Type B pancreatic cell (in vitro differentiated cells): Measurements from ENCODE around the gene PLEKHG4B. TPM values are rescaled to one million over a fixed set of nuclear protein-coding genes. Genes with fewer than 3 reads are reported as not detected.

ENCODE experiments used
- DNase-seq: peaks from one replicate; pipeline ENCODE4 v3.0.0; 2021; ENCODE audit warnings: mixed read lengths; ENCODE audit not compliant: unreplicated experiment; ENCODE audit errors: extremely low spot score
- H3K27ac Mint-ChIP-seq: 2 replicates; pipeline ENCODE4 v1.8.0; 2021; ENCODE audit warnings: mild to moderate bottlenecking, mixed read lengths
- H3K27me3 Mint-ChIP-seq: 2 replicates; pipeline ENCODE4 v1.8.0; 2021; ENCODE audit warnings: mixed read lengths
- H3K36me3 Mint-ChIP-seq: 2 replicates; pipeline ENCODE4 v1.8.0; 2021; ENCODE audit warnings: mixed read lengths
- H3K4me1 Mint-ChIP-seq: one replicate; pipeline ENCODE4 v1.8.0; 2021; ENCODE audit warnings: mixed read lengths; ENCODE audit not compliant: unreplicated experiment
- H3K4me3 Mint-ChIP-seq: 2 replicates; pipeline ENCODE4 v1.8.0; 2021; ENCODE audit warnings: mild to moderate bottlenecking, mixed read lengths
- H3K9me3 Mint-ChIP-seq: 2 replicates; pipeline ENCODE4 v1.8.0; 2021; ENCODE audit warnings: mixed read lengths
- total RNA-seq: library from RNA; stranded (reverse); gene quantifications from 2 replicates; pipeline ENCODE4 v1.2.1, GENCODE V29; 2021; ENCODE audit warnings: low replicate concordance
- TF ChIP-seq, protein P1 (sequence below): fragments of 200-600 bp; sonication (generic); conservative IDR thresholded peaks from 2 replicates; pipeline ENCODE4 v1.5.0; 2021; ENCODE audit warnings: antibody characterized with exemption, mild to moderate bottlenecking

Gene PLEKHG4B
- total RNA-seq, 1 donor from 2014 or later: 32.8 TPM

- Mint-ChIP-seq H3K27ac (no peak overlapping the region), H3K27me3 (no peaks in the 10 kb centered on the region), H3K4me1 (peaks cover 16% of the 10 kb centered on the region), H3K9me3 (no peaks in the 10 kb centered on the region), H3K4me3 (peak overlapping the region; percentile 47), H3K36me3 (no peaks in the 10 kb centered on the region)
- TF ChIP-seq, protein P1, sequence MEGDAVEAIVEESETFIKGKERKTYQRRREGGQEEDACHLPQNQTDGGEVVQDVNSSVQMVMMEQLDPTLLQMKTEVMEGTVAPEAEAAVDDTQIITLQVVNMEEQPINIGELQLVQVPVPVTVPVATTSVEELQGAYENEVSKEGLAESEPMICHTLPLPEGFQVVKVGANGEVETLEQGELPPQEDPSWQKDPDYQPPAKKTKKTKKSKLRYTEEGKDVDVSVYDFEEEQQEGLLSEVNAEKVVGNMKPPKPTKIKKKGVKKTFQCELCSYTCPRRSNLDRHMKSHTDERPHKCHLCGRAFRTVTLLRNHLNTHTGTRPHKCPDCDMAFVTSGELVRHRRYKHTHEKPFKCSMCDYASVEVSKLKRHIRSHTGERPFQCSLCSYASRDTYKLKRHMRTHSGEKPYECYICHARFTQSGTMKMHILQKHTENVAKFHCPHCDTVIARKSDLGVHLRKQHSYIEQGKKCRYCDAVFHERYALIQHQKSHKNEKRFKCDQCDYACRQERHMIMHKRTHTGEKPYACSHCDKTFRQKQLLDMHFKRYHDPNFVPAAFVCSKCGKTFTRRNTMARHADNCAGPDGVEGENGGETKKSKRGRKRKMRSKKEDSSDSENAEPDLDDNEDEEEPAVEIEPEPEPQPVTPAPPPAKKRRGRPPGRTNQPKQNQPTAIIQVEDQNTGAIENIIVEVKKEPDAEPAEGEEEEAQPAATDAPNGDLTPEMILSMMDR: peak; percentile 92
- peak; percentile 90 for DNase-seq
These were observed 96.8 kb downstream of the PLEKHG4B start for GRCh38 chr5:188488-189481.

- Mint-ChIP-seq H3K4me3 (no peak overlapping the region), H3K27me3 (no peaks in the 10 kb centered on the region), H3K36me3 (no peaks in the 10 kb centered on the region), H3K27ac (no peak overlapping the region), H3K4me1 (peaks cover 16% of the 10 kb centered on the region), H3K9me3 (no peaks in the 10 kb centered on the region)
- TF ChIP-seq, protein P1: no peak
- DNase-seq: no peak
These were observed 97.5 kb downstream of the PLEKHG4B start for GRCh38 chr5:189486-189885.

GRCh38 chr5:189976-190365 is 98.0 kb downstream of the PLEKHG4B start:
- Mint-ChIP-seq H3K9me3 (no peaks in the 10 kb centered on the region), H3K4me3 (no peak overlapping the region), H3K27me3 (no peaks in the 10 kb centered on the region), H3K27ac (no peak overlapping the region), H3K4me1 (peaks cover 13% of the 10 kb centered on the region), H3K36me3 (no peaks in the 10 kb centered on the region)
- no peak for DNase-seq
- TF ChIP-seq, protein P1: no peak

GRCh38 chr5:190366-191035 is 98.5 kb downstream of the PLEKHG4B start:
- H3K27me3 Mint-ChIP-seq: no peaks in the 10 kb centered on the region
- peaks cover 12% of the 10 kb centered on the region for H3K4me1 Mint-ChIP-seq
- no peak for DNase-seq
- no peak overlapping the region for H3K4me3 Mint-ChIP-seq
- H3K36me3 Mint-ChIP-seq: no peaks in the 10 kb centered on the region
- H3K9me3 Mint-ChIP-seq: no peaks in the 10 kb centered on the region
- TF ChIP-seq, protein P1: no peak
- no peak overlapping the region for H3K27ac Mint-ChIP-seq

DNA sequence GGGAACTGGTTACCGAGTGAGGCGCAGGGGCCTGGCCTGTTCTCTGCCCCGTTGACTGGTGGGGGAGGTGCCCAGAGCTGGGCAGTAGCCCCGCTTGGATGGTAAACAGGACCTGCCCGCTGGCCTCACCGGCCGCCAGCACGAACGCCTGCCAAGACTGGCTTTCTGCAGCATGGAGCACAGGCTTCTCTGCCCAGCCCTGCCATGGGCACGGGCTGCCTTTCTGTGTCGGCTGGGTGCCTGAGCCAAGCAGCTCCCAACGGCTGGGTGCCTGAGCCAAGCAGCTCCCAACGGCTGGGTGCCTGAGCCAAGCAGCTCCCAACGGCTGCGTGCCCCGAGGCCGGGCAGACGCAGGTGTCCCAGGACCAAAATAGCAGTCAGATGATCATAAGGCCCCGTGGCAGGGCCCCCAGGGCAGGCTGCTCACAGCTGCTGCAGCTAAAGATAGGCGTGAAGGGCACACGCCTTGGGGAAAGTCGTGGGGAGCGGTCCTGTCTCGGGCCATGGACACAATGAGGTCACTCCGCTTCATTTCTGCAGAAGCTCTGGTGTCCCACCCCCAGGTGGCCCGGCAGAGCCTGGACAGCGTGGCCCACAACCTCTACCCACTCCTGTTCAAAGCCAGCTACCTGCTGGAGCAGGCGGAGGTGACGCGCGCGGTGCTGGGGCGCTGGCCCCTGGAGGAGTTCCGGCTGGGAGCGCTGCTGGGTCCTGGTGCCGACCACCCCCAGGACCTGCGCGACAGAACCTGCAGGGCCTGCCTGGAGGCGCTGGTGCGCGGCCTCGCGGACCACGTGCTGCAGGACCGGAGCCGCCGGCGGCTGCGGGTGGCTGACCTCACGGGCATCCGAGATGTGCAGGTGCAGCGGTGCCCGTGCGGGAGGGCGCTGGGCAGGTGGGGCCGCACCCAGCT is 99.3 kb downstream of the PLEKHG4B start, which contains the start of gene LRRC14B:
LRRC14B (plus strand) TSS at position 460 of the 913 bp plus-strand sequence; CDS start at position 504, 44 bp downstream.
- TF ChIP-seq, protein P1: no peak
- Mint-ChIP-seq H3K4me3 (no peak within 1 kb of the TSS), H3K27me3 (no peaks in the 10 kb centered on the region), H3K9me3 (no peaks in the 10 kb centered on the region), H3K4me1 (peaks cover 12% of the 10 kb centered on the region), H3K27ac (no peak within 1 kb of the TSS), H3K36me3 (no peaks in the 10 kb centered on the region)
- no peak for DNase-seq
